Neural progenitor cell (in vitro differentiated cells): ENCODE results near the gene TCF25. TPM values are rescaled to one million over a fixed set of nuclear protein-coding genes. Genes with fewer than 3 reads are reported as not detected.
"Not testable (repeated sequence)": the region's sequence is repeated elsewhere in the genome, so short reads cannot be mapped to it uniquely, and the experiment has no call there.

Experiments
- DNase-seq: peaks from one replicate; pipeline ENCODE4 v3.0.0-alpha.2; 2016; ENCODE audit warnings: low spot score
- H2AFZ ChIP-seq: fragments of 200-600 bp; sonication (generic); replicated peaks from 2 replicates; pipeline ENCODE4 v1.6.1; 2016; ENCODE audit warnings: antibody characterized with exemption
- H3F3A ChIP-seq: fragments of 200-600 bp; sonication (generic); 2 replicates; pipeline ENCODE4 v1.6.1; 2016; ENCODE audit warnings: antibody characterized with exemption, low read depth
- H3K27ac ChIP-seq: fragments of 200-600 bp; sonication (generic); 2 replicates; pipeline ENCODE4 v1.5.1; 2016; ENCODE audit warnings: mild to moderate bottlenecking
- H3K27me3 ChIP-seq: fragments of 200-600 bp; sonication (generic); 2 replicates; pipeline ENCODE4 v1.6.1; 2016; ENCODE audit warnings: mild to moderate bottlenecking, moderate library complexity
- H3K36me3 ChIP-seq: fragments of 200-600 bp; sonication (generic); 2 replicates; pipeline ENCODE4 v1.5.1; 2016
- H3K4me1 ChIP-seq: fragments of 200-600 bp; sonication (generic); 2 replicates; pipeline ENCODE4 v1.6.1; 2016; ENCODE audit warnings: mixed run types
- H3K4me2 ChIP-seq: fragments of 200-600 bp; sonication (generic); 2 replicates; pipeline ENCODE4 v1.6.1; 2016
- H3K4me3 ChIP-seq: fragments of 200-600 bp; sonication (generic); 2 replicates; pipeline ENCODE4 v1.5.1; 2016
- H3K79me2 ChIP-seq: fragments of 200-600 bp; sonication (generic); 2 replicates; pipeline ENCODE4 v1.6.1; 2016; ENCODE audit warnings: low read depth
- H3K9ac ChIP-seq: fragments of 200-600 bp; sonication (generic); 2 replicates; pipeline ENCODE4 v1.6.1; 2016
- H3K9me3 ChIP-seq: fragments of 200-600 bp; sonication (generic); 2 replicates; pipeline ENCODE4 v1.5.1; 2016; ENCODE audit warnings: low read depth
- H4K20me1 ChIP-seq: fragments of 200-600 bp; sonication (generic); 2 replicates; pipeline ENCODE4 v1.6.1; 2016; ENCODE audit warnings: low read depth
- H3K27ac Mint-ChIP-seq: 3 replicates; pipeline ENCODE4 v1.8.0; 2021; ENCODE audit warnings: mixed read lengths
- H3K27me3 Mint-ChIP-seq: 2 replicates; pipeline ENCODE4 v1.8.0; 2022; ENCODE audit warnings: low read depth, mild to moderate bottlenecking, inconsistent platforms, moderate library complexity, mixed read lengths; ENCODE audit not compliant: insufficient read depth
- H3K36me3 Mint-ChIP-seq: 3 replicates; pipeline ENCODE4 v1.8.0; 2021; ENCODE audit warnings: mixed read lengths
- H3K4me1 Mint-ChIP-seq: 3 replicates; pipeline ENCODE4 v1.8.0; 2021; ENCODE audit warnings: mixed read lengths
- H3K4me3 Mint-ChIP-seq: 3 replicates; pipeline ENCODE4 v1.8.0; 2021; ENCODE audit warnings: mild to moderate bottlenecking, moderate library complexity, mixed read lengths
- H3K9me3 Mint-ChIP-seq: 3 replicates; pipeline ENCODE4 v1.8.0; 2020; ENCODE audit warnings: mixed read lengths
- EZH2 ChIP-seq: fragments of 200-600 bp; sonication (generic); IDR thresholded peaks from 2 replicates; pipeline ENCODE4 v1.6.1; 2017; ENCODE audit warnings: antibody characterized with exemption, mild to moderate bottlenecking, moderate library complexity
- EZH2phosphoT487 ChIP-seq: fragments of 200-600 bp; sonication (generic); IDR thresholded peaks from 2 replicates; pipeline ENCODE4 v1.6.1; 2017; ENCODE audit warnings: antibody characterized with exemption
- total RNA-seq: library from RNA; depleted of rRNA; stranded (reverse); fragments of >200 nt; gene quantifications from 2 replicates; pipeline ENCODE4 v1.2.3, GENCODE V29; 2015; ENCODE audit warnings: low replicate concordance
- TF ChIP-seq, protein P1 (sequence below): fragments of 200-600 bp; sonication (generic); IDR thresholded peaks from 2 replicates; pipeline ENCODE4 v1.5.1; 2017; ENCODE audit warnings: antibody characterized with exemption, mild to moderate bottlenecking

TCF25 gene, protein sequence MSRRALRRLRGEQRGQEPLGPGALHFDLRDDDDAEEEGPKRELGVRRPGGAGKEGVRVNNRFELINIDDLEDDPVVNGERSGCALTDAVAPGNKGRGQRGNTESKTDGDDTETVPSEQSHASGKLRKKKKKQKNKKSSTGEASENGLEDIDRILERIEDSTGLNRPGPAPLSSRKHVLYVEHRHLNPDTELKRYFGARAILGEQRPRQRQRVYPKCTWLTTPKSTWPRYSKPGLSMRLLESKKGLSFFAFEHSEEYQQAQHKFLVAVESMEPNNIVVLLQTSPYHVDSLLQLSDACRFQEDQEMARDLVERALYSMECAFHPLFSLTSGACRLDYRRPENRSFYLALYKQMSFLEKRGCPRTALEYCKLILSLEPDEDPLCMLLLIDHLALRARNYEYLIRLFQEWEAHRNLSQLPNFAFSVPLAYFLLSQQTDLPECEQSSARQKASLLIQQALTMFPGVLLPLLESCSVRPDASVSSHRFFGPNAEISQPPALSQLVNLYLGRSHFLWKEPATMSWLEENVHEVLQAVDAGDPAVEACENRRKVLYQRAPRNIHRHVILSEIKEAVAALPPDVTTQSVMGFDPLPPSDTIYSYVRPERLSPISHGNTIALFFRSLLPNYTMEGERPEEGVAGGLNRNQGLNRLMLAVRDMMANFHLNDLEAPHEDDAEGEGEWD
- 95.6 and 127 TPM in 2 replicates for total RNA-seq

DNA sequence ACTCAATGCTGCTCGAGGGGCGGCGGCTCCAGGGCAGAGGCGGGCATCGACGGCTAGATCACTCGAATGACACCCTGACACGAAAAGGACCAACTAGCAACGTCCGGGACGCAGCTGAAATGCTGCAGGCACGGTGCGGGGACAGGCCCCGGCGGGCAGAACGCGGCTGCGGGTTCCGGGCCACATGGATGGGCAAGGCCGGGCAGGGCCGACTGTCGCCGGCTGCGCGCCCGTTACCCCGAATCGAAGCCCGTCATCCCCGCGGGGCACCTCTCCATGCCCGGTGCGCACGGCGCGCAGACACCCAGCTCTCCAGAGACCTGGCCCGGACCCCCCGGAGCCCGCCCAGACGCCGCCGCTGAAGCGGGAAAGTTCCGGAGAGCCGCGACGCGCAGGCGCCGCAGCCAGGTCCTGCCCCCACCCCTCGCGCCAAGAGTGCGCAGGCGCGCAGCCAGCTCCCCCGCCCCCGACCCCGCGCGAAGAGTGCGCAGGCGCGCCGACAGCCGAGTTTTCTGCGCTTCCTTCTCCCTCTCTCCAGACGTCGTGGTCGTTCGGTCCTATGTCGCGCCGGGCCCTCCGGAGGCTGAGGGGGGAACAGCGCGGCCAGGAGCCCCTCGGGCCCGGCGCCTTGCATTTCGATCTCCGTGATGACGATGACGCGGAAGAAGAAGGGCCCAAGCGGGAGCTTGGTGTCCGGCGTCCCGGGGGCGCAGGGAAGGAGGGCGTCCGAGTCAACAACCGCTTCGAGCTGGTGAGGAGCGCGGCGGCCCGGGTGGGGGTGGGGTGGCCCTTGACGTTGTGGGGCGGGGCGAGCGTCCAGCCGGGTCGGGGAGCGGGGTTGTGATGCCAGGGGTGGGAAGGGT, at the start of gene TCF25:
Gene TCF25, plus strand, starts transcription at position 484 of the 863 bp plus-strand sequence. Its CDS starts 76 bp downstream, at position 560.
- Histone ChIP-seq H3K27me3 (no peaks in the 10 kb centered on the region), H3K4me1 (no peaks in the 10 kb centered on the region), H2AFZ (peak within 1 kb of the TSS; percentile 96), H3F3A (peaks cover 30% of the 10 kb centered on the region), H3K27ac (peak within 1 kb of the TSS; percentile 98), H3K79me2 (peaks cover 38% of the 10 kb centered on the region), H3K4me2 (peak within 1 kb of the TSS; percentile 78), H3K4me3 (peak within 1 kb of the TSS; percentile 85), H3K9ac (peak within 1 kb of the TSS; percentile 23), H4K20me1 (peaks cover under 1% of the 10 kb centered on the region), H3K36me3 (peaks cover 12% of the 10 kb centered on the region), H3K9me3 (no peaks in the 10 kb centered on the region)
- DNase-seq = peak; percentile 96
- Mint-ChIP-seq H3K27me3 (peaks cover 4% of the 10 kb centered on the region), H3K4me1 (peaks cover 14% of the 10 kb centered on the region), H3K27ac (peak within 1 kb of the TSS; percentile 94), H3K4me3 (peak within 1 kb of the TSS; percentile 91), H3K36me3 (peaks cover 16% of the 10 kb centered on the region), H3K9me3 (peaks cover 2% of the 10 kb centered on the region)
- TF ChIP-seq, protein P1, sequence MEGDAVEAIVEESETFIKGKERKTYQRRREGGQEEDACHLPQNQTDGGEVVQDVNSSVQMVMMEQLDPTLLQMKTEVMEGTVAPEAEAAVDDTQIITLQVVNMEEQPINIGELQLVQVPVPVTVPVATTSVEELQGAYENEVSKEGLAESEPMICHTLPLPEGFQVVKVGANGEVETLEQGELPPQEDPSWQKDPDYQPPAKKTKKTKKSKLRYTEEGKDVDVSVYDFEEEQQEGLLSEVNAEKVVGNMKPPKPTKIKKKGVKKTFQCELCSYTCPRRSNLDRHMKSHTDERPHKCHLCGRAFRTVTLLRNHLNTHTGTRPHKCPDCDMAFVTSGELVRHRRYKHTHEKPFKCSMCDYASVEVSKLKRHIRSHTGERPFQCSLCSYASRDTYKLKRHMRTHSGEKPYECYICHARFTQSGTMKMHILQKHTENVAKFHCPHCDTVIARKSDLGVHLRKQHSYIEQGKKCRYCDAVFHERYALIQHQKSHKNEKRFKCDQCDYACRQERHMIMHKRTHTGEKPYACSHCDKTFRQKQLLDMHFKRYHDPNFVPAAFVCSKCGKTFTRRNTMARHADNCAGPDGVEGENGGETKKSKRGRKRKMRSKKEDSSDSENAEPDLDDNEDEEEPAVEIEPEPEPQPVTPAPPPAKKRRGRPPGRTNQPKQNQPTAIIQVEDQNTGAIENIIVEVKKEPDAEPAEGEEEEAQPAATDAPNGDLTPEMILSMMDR = peak; percentile 26
- no peak for TF ChIP-seq EZH2

DNA sequence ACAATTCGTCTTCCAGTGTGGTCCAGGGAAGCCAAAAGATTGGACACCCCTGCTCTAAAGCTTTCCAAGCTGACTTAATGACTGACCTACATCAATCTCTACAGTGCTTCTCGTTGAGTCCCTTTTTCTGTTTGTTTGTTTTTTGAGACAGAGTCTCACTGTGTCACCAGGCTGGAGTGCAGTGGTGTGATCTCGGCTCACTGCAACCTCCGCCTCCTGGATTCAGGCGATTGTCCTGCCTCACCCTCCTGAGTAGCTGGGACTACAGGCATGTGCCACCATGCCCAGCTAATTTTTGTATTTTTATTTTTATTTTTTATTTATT, 49.6 kb upstream of the TCF25 start:
- H3K27ac ChIP-seq, H3K4me2 ChIP-seq, H3K9me3 ChIP-seq, DNase-seq, H3K9me3 Mint-ChIP-seq, H3K36me3 ChIP-seq, H3K9ac ChIP-seq, H3K27ac Mint-ChIP-seq, H3K4me3 Mint-ChIP-seq, H2AFZ ChIP-seq, H3K27me3 ChIP-seq, H3K36me3 Mint-ChIP-seq, H3K27me3 Mint-ChIP-seq, H4K20me1 ChIP-seq, H3K79me2 ChIP-seq, H3K4me3 ChIP-seq: not testable (repeated sequence)
- peaks cover 12% of the 10 kb centered on the region for H3K4me1 ChIP-seq
- peaks cover 17% of the 10 kb centered on the region for H3F3A ChIP-seq
- peaks cover 29% of the 10 kb centered on the region for H3K4me1 Mint-ChIP-seq

DNA sequence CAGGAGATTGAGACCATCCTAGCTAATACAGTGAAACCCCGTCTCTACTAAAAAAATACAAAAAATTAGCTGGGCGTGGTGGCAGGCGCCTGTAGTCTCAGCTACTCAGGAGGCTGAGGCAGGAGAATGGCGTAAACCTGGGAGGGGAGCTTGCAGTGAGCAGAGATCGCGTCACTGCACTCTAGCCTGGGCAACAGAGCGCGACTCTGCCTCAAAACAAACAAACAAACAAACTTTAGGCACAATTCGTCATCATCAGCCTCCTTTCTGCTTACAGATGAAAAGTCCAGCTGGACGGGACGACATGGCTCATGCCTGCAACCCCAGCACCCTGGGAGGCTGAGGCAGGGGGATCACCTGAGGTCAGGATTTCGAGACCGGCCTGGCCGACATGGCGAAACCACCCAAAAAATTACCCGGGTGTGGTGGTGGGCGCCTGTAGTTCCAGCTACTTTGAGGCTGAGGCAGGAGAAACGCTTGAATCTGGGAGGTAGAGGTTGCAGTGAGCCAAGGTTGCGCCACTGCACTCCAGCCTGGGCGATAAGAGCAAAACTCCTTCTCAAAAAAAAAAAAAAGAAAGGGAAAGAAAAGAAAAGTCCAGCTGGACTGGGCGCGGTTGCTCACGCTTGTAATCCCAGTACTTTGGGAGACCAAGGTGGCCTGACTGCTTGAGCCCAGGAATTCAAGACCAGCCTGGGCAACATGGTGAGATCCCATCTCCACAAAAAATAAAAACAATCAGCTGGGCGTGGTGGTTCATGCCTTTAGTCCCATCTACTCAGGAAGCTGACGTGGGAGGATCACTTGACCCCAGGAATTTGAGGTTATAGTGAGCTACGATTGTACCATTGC, 46.6 kb upstream of the TCF25 start:
- Mint-ChIP-seq H3K4me3 (peak overlapping the region; percentile 87), H3K9me3 (no peaks in the 10 kb centered on the region), H3K4me1 (peaks cover 34% of the 10 kb centered on the region), H3K27me3 (peaks cover 8% of the 10 kb centered on the region), H3K36me3 (peaks cover 4% of the 10 kb centered on the region), H3K27ac (no peak overlapping the region)
- Histone ChIP-seq H3K9me3 (no peaks in the 10 kb centered on the region), H3K36me3 (no peaks in the 10 kb centered on the region), H2AFZ (no peak overlapping the region), H4K20me1 (peaks cover 29% of the 10 kb centered on the region), H3K27ac (no peak overlapping the region), H3K9ac (no peak overlapping the region), H3K79me2 (no peaks in the 10 kb centered on the region), H3K4me1 (peaks cover 12% of the 10 kb centered on the region), H3K4me2 (peak overlapping the region; percentile 83), H3K27me3 (no peaks in the 10 kb centered on the region), H3K4me3 (no peak overlapping the region), H3F3A (peaks cover 27% of the 10 kb centered on the region)
- TF ChIP-seq EZH2phosphoT487 (no peak), EZH2 (no peak)
- TF ChIP-seq, protein P1 = no peak
- DNase-seq = no peak
